DND-41 (cell line): ENCODE measurements around the gene WDPCP.

Experiments used
- ATAC-seq: fragments of 200-7000 bp; cut with Tn5 transposase; 3 replicates; pipeline ENCODE4 v1.9.1; 2021; ENCODE audit warnings: low read depth; ENCODE audit not compliant: insufficient read depth
- DNase-seq: peaks from one replicate; pipeline ENCODE4 v3.0.0-alpha.2; 2020
- H2AFZ ChIP-seq: 2 replicates; pipeline ENCODE4 v1.6.0; 2012; ENCODE audit warnings: low read depth, low read length
- H3K27ac ChIP-seq: 2 replicates; pipeline ENCODE4 v1.5.1; 2012; ENCODE audit warnings: low read length, inconsistent platforms
- H3K27me3 ChIP-seq: fragments of 200-600 bp; sonication (generic); 2 replicates; pipeline ENCODE4 v1.6.0; 2012; ENCODE audit warnings: low read length, mild to moderate bottlenecking, inconsistent platforms; ENCODE audit not compliant: insufficient read depth, poor library complexity
- H3K36me3 ChIP-seq: 2 replicates; pipeline ENCODE4 v1.5.1; 2012; ENCODE audit warnings: low read length, inconsistent platforms; ENCODE audit not compliant: insufficient read depth
- H3K4me1 ChIP-seq: 2 replicates; pipeline ENCODE4 v1.5.1; 2012; ENCODE audit warnings: mild to moderate bottlenecking, low read length; ENCODE audit not compliant: insufficient read depth
- H3K4me2 ChIP-seq: 2 replicates; pipeline ENCODE4 v1.6.0; 2012; ENCODE audit warnings: mild to moderate bottlenecking, moderate library complexity, low read length, inconsistent platforms; ENCODE audit not compliant: insufficient read depth
- H3K4me3 ChIP-seq, 2 experiments: fragments of 200-600 bp in 1 of 2; shearing (Covaris generic) in 1 of 2; 2 replicates each; pipeline ENCODE4 v1.5.1; 2012 to 2016; ENCODE audit warnings: inconsistent platforms in 2 of 2, low read length in 2 of 2, mild to moderate bottlenecking in 2 of 2, low read depth in 1 of 2, moderate library complexity in 1 of 2
- H3K79me2 ChIP-seq: 2 replicates; pipeline ENCODE4 v1.6.0; 2012; ENCODE audit warnings: low read length, inconsistent platforms; ENCODE audit not compliant: insufficient read depth
- H3K9ac ChIP-seq: 2 replicates; pipeline ENCODE4 v1.6.0; 2012; ENCODE audit warnings: low read depth, mild to moderate bottlenecking, inconsistent platforms, low read length, moderate library complexity
- H3K9me3 ChIP-seq: 2 replicates; pipeline ENCODE4 v1.5.1; 2012; ENCODE audit warnings: low read length, moderate library complexity, mild to moderate bottlenecking, inconsistent platforms; ENCODE audit not compliant: insufficient read depth, severe bottlenecking
- H4K20me1 ChIP-seq: 2 replicates; pipeline ENCODE4 v1.6.0; 2012; ENCODE audit warnings: low read length; ENCODE audit not compliant: insufficient read depth
- EZH2 ChIP-seq: IDR thresholded peaks from 3 replicates; pipeline ENCODE4 v1.6.1; 2012; ENCODE audit warnings: borderline replicate concordance, low read depth, mild to moderate bottlenecking, moderate library complexity, low read length, inconsistent platforms; ENCODE audit not compliant: severe bottlenecking
- TF ChIP-seq, protein P1 (sequence below): IDR thresholded peaks from 2 replicates; pipeline ENCODE4 v1.5.1; 2012; ENCODE audit warnings: borderline replicate concordance, low read length, moderate library complexity, mild to moderate bottlenecking; ENCODE audit not compliant: poor library complexity, severe bottlenecking; ENCODE audit errors: extremely low read depth

WDPCP gene

GRCh38 chr2:63506320-63506719 lies 82.0 kb downstream of the WDPCP start:
- Histone ChIP-seq H3K4me3 (peak overlapping the region; percentile 22 to 51), H4K20me1 (no peaks in the 10 kb centered on the region), H2AFZ (peak overlapping the region; percentile 83), H3K79me2 (peaks cover 8% of the 10 kb centered on the region), H3K27ac (peak overlapping the region; percentile 97), H3K27me3 (no peaks in the 10 kb centered on the region), H3K36me3 (no peaks in the 10 kb centered on the region), H3K4me1 (peaks cover 25% of the 10 kb centered on the region), H3K9me3 (no peaks in the 10 kb centered on the region), H3K9ac (peak overlapping the region; percentile 56), H3K4me2 (peak overlapping the region; percentile 63)
- TF ChIP-seq, protein P1, sequence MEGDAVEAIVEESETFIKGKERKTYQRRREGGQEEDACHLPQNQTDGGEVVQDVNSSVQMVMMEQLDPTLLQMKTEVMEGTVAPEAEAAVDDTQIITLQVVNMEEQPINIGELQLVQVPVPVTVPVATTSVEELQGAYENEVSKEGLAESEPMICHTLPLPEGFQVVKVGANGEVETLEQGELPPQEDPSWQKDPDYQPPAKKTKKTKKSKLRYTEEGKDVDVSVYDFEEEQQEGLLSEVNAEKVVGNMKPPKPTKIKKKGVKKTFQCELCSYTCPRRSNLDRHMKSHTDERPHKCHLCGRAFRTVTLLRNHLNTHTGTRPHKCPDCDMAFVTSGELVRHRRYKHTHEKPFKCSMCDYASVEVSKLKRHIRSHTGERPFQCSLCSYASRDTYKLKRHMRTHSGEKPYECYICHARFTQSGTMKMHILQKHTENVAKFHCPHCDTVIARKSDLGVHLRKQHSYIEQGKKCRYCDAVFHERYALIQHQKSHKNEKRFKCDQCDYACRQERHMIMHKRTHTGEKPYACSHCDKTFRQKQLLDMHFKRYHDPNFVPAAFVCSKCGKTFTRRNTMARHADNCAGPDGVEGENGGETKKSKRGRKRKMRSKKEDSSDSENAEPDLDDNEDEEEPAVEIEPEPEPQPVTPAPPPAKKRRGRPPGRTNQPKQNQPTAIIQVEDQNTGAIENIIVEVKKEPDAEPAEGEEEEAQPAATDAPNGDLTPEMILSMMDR, result no peak
- no peak for TF ChIP-seq EZH2
- DNase-seq (peak; percentile 63), ATAC-seq (peak; percentile 90)

GRCh38 chr2:63503818-63504217 lies 84.5 kb downstream of the WDPCP start:
- Histone ChIP-seq H3K79me2 (peaks cover 8% of the 10 kb centered on the region), H2AFZ (no peak overlapping the region), H3K36me3 (no peaks in the 10 kb centered on the region), H3K4me2 (no peak overlapping the region), H3K27me3 (no peaks in the 10 kb centered on the region), H3K4me1 (peaks cover 25% of the 10 kb centered on the region), H3K27ac (no peak overlapping the region), H4K20me1 (no peaks in the 10 kb centered on the region), H3K9me3 (no peaks in the 10 kb centered on the region), H3K4me3 (no peak overlapping the region), H3K9ac (no peak overlapping the region)
- no peak for DNase-seq
- no peak for ATAC-seq
- TF ChIP-seq, protein P1, result no peak
- TF ChIP-seq EZH2, result no peak

DNA sequence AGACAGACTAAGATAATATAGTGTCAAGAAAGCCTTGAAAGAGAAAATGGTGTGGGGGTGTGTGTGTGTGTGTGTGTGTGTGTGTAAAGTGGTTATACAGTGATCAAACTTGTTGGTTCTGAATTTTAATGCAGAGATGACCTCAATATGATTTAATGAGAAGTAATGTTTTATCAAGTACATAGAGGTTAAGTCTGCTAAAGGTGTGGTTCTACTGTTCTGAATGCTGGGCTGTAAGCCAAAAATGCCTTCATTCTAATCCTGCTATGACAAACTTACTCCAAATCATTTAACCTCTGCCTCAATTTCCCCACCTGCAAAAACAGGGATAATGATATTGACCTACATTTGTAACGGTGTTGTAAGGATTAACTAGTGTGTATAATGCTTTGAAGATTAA lies 87.9 kb downstream of the WDPCP start:
- TF ChIP-seq EZH2, result no peak
- TF ChIP-seq, protein P1, result no peak
- ATAC-seq (no peak), DNase-seq (no peak)
- no peaks in the 10 kb centered on the region for H3K9me3 ChIP-seq
- no peak overlapping the region for H2AFZ ChIP-seq
- no peak overlapping the region for H3K9ac ChIP-seq
- no peak overlapping the region for H3K4me2 ChIP-seq
- H4K20me1 ChIP-seq, result no peaks in the 10 kb centered on the region
- H3K36me3 ChIP-seq, result no peaks in the 10 kb centered on the region
- H3K79me2 ChIP-seq, result peaks cover 3% of the 10 kb centered on the region; the same call in 1 of the 2 replicates
- H3K4me1 ChIP-seq, result no peaks in the 10 kb centered on the region; the same call in 1 of the 2 replicates
- H3K4me3 ChIP-seq, result no peak overlapping the region
- H3K27me3 ChIP-seq, result no peaks in the 10 kb centered on the region
- no peak overlapping the region for H3K27ac ChIP-seq

- Histone ChIP-seq H4K20me1 (no peaks in the 10 kb centered on the region), H3K9me3 (no peaks in the 10 kb centered on the region), H2AFZ (no peak overlapping the region), H3K27me3 (no peaks in the 10 kb centered on the region), H3K79me2 (no peaks in the 10 kb centered on the region), H3K36me3 (no peaks in the 10 kb centered on the region), H3K4me2 (no peak overlapping the region), H3K4me1 (no peaks in the 10 kb centered on the region), H3K4me3 (no peak overlapping the region), H3K9ac (no peak overlapping the region), H3K27ac (no peak overlapping the region)
- DNase-seq (no peak), ATAC-seq (no peak)
- TF ChIP-seq, protein P1, result no peak
- TF ChIP-seq EZH2, result no peak
Observed at GRCh38 chr2:63497576-63497975, 90.7 kb downstream of the WDPCP start.
